ENCODE measurements around the gene SDK1. TPM values are rescaled to one million over a fixed set of nuclear protein-coding genes. Genes with fewer than 3 reads are reported as not detected.

Gene SDK1
- total RNA-seq, 1 donor from 2014 or later: 0.53 TPM

DNA sequence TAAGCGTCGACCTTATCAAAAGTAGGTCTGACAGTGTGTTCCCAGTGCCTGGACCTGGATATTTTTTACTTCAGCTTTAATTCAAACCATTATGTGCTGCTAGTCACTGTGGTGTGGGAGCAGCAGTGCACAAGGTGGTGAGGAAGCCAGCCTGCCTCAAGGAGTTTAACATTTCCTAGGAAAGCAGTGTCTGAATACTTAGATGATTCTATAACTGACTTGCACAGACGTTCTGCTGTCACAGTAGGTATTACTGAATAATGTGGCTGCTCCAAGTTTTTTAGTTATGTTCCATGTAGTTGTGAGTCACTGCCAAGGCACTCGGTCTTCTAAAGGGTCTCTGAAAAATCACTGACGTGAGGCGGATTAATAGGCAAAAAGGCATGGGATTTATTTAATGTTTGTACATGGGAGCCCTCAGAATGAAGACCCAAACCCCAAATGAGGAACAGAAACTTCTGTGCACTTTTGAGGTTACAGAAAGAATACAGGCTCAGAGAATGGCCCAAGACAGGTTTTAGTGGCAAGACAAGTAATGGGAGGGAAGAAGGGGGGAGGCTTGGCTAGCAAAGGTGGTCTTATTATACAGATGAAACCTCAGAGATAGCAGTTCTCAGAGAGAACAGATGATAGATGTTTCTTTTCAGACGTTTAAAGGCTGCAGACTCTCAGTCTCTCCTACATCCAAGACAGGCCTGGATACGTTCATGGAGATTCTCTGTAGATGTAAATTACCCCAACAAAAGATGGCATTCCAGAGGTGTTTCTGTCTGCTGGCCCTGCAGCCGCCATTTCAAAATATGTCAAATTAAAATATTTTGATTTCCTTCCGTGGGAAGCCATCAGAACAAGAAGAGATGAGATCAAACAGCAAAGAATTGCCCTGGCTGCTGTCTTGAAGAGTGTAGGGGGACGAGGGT, 209.3 kb downstream of the SDK1 start:
- ATAC-seq: no peak

DNA sequence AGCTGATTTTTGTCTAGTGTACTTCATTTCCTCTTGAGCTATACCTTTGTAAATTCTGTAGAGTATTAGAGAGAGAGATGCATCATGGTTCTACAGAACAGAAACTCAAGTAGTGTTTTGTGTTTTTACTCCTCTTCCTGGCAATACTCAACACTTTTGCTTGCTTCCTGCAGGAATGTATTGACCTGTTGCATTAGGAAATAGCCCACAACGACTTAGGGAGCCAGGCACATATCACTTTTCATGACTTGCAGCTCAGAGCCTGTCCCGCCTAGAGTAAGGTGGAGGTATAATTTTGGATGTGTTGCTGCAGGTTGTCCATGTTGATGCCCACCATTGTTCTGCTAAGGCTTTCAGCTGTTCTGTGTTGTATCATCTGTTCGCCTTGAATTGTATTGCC, 216.3 kb downstream of the SDK1 start:
- ATAC-seq: no peak
- no peak for DNase-seq (ENCODE audit: low spot score)

More for the DNA sequence above, 209.3 kb downstream of the SDK1 start:
- no peak for DNase-seq (ENCODE audit: low spot score)

DNA sequence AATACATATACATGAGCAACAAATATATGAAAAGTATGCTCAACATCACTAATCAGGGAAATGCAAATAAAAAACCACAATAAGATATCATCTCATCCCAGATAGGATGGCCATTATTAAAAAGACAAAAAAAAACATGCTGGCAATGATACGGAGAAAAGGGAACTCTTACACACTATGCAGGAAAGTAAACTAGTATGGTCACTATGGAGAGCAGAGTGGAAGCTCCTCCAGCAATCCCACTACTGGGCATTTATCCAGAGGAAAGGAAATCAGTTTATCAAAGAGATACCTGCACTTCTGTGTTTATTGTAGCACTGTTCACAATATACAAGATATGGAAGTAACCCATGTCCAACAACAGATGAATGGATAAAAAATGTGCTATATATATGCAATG, 217.5 kb downstream of the SDK1 start:
- no peak for DNase-seq (ENCODE audit: low spot score)
- no peak for ATAC-seq

DNA sequence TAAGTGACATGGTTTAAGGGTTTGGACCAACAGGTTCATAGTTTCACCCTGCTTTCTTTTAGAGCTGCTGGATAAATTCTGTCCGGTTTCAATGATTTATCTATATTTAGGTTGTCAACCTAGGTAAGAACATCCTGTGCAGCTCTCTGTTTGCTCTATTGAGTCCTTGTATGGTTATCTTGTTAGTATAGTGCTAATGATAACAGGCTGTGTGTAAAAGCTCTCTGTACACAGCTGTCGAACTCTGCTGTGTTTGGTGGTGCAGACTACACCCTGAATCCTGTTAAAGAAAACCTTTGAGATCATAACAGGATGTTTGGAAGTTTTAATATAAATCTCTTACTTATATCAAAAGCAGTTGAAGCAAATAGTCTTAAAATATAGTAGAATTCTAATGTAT, 219.2 kb downstream of the SDK1 start:
- ATAC-seq (peak; percentile 66), DNase-seq (ENCODE audit: low spot score) (no peak)

DNA sequence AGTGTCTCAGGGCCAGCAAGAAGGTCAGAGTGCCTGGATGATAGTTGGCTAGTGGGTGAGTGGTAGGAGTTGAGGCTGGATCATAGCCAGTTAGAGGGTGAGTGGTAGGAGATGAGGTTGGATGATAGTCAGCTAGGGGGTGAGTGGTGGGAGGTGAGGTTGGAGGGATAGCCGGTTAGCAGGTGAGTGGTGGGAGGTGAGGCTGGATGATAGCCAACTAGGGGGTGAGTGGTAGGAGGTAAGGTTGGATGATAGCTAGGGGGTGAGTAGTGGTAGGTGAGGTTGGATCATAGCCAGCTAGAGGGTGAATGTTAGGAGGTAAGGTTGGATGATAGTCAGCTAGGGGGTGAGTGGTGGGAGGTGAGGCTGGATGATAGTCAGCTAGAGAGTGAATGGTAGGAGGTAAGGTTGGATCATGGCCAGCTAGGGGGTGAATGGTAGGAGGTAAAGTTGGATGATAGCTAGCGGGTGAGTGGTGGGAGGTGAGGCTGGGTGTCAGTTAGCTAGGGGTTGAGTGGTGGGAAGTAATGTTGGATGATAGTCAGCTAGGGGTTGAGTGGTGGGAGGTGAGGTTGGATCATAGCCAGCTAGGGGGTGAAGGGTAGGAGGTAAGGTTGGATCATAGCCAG, 226.6 kb downstream of the SDK1 start:
- ATAC-seq (no peak), DNase-seq (ENCODE audit: low spot score) (no peak)

DNA sequence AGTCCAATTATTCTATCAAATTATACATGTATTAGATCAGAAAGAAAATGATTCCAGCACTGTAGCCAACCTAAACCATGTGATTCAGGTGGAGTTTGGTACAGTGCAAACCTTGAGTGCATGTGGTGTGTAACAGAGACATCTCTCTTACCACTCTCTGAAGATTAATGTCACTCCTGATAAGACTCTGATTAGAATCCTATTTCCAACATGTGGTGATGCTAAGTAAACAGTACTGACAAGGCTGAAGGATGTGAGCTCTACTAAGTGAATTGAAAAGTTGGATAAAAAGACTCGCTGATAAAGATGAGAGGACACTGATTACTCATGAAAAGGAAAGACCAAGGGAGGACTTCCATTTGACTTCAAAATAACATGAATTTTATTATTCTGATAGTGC, 232.0 kb downstream of the SDK1 start:
- DNase-seq (ENCODE audit: low spot score) (no peak), ATAC-seq (no peak)

DNA sequence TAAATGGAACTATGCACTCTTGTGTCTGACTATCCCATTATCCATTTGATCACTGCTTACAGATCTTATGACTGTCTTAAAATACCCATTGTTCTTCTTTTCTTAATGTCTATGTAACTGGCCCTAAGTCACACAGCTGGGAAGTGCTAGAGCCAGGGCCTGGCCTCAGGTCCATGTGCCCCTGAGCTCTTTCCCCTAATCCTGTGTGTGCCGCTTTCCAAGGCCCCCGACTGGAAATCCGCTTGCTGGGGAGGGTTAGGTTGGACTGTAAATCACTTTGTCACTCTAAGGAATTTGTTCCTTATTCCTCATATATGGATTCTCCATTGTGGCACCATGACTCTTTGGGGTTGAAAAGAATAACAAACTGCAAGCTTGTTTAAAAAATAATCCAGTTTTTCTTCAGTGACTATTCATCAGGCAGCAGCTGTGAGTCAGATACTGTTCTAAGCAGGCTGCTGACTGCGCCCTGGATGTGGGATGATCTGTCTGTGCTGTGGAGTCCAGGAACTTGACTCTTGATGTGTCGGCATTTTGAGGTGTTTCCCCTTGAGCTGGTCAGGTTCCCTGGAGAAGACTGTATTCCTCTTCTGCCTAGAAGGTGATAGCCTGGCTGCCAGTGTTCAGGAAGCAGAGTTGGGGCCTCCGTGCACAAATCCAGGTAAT, 236.3 kb downstream of the SDK1 start:
- no peak for DNase-seq (ENCODE audit: low spot score)

DNA sequence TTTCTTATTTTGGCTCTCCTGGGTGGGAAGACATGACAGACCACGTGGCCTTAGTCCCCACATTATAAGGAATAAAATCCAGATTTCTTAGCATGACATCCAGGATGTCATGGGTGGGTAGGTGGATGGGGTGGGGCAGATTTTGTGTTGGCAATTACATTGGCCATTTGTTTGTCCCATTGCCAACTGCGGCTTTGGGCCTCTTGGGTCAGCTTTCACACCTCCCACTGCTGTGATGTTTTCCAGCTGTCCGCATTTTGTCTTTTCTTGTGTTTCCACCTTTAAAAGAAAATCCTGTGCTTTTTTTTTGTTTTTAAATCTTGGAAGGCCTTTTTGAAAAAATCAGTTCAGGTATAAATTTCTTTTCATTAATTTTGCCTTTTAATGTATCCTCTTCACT, 237.0 kb downstream of the SDK1 start:
- no peak for ATAC-seq
- DNase-seq (ENCODE audit: low spot score): no peak

More for the DNA sequence above, 236.3 kb downstream of the SDK1 start:
- no peak for ATAC-seq

DNA sequence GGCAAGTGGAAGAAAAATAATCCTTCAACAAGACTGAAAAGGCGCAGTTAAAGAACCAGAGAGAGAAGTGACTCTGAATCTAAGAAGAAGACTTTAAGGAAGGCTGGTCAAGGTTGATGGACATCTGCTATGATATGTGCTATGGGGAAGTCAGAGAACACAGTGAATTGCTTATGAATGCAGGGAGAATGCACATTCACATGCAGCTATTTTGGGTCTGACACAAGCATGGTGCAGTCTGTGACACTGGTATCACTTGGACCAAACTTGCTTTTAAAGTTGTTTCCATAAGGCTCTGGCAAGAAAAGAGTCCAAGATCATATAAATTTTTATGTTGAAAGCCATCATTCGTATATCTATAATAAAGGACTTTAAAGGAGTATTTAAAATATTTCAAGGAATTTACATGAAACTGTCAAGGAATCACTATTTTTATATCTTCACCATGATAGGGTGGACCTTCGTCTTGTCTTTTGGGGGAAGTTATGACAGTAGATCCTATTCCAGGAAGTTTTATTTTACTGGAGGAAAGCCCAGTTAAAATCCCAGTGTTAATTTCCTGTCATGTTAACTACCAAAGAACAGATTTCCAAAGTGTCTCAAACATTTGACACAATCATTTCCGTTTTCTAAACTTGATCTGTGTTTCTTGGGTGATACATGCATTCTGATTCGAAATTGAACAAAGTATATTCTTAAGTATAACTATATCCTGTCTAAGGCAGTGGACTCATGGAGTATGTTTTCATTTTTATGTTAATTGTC, 239.6 kb downstream of the SDK1 start:
- ATAC-seq (no peak), DNase-seq (ENCODE audit: low spot score) (no peak)

DNA sequence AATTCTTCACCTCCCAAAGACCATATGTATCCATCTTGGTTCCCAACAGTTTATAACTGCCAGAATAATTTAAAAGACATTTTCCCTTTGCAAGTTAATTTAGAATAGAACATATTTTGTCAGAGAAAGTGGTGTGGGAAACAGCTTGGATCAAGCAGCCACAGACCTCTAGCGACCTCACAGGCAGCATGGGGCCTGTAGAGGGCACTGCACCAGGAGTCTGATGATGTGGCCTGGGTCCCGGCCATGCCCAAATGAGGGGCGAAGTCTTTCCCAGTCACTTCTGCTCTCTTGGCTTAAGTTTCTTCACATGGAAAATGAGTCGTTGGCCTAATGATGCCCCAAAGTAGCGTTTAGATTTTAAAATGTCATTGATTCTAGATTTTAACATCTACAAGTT, 243.2 kb downstream of the SDK1 start:
- no peak for ATAC-seq

DNA sequence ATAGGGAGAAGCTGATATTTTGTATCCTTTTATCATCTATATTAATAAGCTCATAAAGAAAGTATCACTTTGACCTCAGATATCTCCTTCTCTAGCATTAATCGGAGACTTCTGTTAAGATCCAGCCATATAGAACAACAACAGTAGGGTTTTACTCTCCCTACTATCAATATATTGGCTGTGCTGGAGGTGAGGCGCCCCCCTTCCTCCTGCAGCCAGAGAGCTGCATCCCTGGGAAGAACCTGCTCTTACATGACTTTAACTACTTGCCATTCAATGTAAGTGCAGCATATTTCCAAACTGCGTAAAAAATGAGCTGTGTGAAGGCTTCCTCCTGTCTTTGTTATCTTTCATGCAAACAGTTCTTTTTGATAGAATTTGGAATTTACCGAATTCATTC, 247.8 kb downstream of the SDK1 start:
- ATAC-seq: no peak
- DNase-seq (ENCODE audit: low spot score): no peak

More for the DNA sequence above, 243.2 kb downstream of the SDK1 start:
- no peak for DNase-seq (ENCODE audit: low spot score)

DNA sequence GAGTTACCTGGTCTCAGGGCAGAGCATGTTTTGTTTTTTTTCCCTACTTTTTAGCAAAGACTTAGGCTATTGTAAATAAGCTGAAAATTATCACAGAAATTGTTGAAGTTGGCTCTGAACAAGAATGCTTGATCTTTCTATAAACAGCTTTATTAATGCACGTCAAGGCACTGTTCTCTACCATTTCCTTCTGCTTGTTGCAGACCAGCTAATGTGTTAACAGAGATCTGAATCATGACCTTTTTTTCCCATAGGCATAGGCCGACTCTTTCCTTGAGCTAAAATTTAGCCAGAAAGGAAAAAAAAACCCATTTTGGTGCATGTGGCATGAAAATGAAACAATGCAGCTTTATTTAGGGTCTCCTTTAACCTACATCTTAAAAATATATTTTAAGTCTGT, 248.5 kb downstream of the SDK1 start:
- no peak for DNase-seq (ENCODE audit: low spot score)
- ATAC-seq: no peak

DNA sequence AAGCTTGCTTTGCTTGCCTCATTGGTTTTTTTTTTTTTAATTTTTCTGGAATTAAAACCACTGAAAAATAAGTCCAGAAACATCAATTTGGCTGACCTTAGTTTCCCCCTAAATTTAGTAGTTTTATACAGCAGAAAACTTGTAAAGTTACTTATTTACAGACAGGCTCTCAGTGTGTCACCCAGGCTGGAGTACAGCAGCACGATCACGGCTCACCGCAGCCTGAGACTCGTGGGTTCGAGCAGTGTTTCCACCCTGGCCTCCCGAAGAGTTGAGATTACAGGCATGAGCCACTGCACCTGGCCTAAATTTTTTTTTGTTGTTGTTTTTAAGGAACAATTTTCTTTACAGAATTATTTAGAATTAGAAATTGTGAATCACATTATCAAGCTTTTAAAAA, 250.5 kb downstream of the SDK1 start:
- ATAC-seq: no peak

DNA sequence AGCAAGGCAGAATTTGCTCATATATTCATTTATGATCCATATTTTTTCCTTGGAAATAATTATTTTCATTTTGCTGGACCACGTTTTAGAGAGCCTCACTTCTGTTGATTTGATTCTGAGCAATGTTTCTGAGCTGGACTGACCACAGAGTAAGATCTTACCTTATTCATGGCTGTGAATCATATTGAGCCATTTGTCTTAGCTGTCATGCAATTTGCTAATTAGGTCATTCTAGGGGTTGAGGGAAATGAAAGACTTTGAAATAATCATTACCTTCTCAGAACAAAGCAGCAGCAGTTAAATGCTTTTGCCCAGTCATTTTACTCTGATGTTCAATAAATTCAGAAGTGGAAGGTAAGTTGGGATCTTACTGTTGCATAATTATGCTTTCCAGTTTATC, 251.4 kb downstream of the SDK1 start:
- DNase-seq (ENCODE audit: low spot score) (no peak), ATAC-seq (no peak)

More for the DNA sequence above, 250.5 kb downstream of the SDK1 start:
- no peak for DNase-seq (ENCODE audit: low spot score)

DNA sequence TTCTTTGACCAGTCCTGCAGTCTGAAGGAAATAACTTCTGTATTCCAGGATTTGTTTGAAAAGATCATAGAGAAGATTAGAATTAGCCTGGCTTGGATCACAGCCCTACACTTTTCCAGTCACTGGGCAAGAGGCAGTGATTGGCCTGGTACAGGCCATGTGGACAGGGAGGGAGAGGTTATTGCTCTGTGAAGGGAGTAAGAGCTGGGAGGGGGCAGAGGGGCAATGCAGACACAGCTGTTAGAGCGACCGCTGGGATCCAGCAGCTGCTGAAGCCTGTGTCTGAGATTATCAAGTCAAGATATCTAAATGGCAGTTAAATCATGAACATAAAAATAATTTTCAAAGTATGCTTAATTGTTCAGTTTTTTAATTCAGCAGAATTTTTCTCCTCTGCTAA, 257.3 kb downstream of the SDK1 start:
- no peak for DNase-seq (ENCODE audit: low spot score)

DNA sequence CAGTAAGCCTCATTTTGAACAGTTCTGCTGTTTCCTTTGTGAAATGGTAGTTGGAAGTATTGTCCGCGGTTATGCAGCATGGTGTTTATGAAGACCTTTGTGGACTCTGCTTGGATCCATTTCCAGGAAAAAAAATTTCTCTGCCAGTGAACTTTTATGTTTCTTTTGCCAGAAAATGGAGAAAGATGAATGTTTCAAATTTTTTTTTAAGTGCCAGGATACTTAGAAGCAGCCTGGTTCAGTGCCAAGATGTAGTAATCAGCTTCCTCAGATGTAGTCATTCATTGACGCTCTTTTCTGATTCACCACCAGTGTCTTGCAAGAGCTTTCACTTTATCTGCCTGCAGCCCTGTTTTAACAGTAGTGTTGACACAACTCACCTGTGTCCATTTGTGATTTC, 258.2 kb downstream of the SDK1 start:
- no peak for DNase-seq (ENCODE audit: low spot score)
- no peak for ATAC-seq

More for the DNA sequence above, 257.3 kb downstream of the SDK1 start:
- ATAC-seq: no peak

DNA sequence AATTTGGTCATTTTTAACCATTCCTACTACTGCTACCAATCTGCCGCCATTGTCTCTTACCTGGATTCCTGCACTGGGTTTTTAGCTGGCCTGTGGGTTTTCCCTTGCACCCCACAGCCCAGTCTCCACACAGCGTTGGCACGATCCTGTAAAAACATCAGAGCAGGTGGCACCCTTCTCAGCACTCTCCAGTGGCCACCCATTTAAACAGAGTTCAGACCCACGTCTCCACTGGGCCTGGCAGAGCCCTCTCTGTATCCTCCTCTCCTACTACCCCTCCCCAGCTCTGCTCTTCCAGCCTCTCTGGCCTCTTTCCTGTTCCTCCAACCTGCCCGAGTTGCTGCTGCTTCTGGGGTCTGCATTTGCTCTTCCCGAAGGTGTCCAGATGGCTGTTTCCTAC, 259.4 kb downstream of the SDK1 start:
- no peak for ATAC-seq
- DNase-seq (ENCODE audit: low spot score): no peak

DNA sequence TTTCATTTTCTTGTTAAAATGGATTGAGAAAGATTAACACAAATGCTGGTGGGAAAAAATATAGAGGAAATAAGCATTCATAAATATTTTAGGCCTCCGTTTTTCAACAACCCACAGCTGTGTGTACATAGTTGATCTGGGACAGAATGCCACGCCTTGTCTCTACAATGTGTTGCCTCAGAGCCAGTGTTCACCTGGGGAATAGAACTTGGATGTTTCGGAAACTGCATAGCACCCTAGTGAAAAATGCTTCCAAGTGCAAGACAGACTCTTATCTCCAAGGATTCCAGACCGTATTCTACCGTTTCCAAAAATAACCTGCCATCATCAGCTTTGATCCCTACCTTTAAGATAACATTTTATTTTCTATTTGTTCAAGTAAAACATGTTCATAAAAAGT, 260.9 kb downstream of the SDK1 start:
- no peak for DNase-seq (ENCODE audit: low spot score)

DNA sequence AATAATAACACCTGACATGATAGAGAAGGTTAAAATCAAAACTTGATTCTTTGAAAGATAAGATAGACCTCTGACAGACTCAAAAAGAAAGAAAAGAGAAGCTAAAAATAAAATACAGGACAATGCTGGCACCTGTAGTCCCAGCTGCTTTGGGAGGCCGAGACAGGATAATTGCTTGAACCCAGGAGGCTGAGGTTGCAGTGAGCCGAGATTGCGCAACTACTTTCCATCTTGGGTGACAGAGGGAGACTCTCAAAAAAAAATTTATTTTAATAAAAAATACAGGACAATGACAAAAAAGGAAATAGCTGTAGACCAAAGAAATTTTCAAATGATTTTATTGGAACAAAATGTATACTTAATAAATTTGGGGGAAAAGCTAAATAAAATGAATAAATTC, 263.2 kb downstream of the SDK1 start:
- no peak for DNase-seq (ENCODE audit: low spot score)
- ATAC-seq: no peak

More for the DNA sequence above, 260.9 kb downstream of the SDK1 start:
- ATAC-seq: no peak

DNA sequence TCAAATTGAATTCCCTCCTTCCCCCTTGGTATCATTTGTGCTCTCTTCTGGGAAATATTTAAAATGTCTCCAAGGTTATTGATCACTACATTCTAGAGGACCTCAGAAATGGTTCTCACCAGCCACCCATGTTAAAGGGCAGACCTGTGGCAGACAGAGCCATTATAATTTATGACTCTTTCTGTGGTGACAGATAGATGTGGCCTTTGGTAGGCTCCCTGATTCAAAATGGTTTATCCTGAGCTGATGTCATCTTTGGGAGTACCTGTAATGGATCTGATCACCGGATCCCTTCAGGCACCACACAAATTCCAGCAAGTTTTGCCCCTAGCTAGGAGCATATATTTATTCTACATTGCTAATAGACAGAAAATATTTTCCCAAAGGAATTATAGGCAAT, 267.5 kb downstream of the SDK1 start:
- no peak for DNase-seq (ENCODE audit: low spot score)
- no peak for ATAC-seq

DNA sequence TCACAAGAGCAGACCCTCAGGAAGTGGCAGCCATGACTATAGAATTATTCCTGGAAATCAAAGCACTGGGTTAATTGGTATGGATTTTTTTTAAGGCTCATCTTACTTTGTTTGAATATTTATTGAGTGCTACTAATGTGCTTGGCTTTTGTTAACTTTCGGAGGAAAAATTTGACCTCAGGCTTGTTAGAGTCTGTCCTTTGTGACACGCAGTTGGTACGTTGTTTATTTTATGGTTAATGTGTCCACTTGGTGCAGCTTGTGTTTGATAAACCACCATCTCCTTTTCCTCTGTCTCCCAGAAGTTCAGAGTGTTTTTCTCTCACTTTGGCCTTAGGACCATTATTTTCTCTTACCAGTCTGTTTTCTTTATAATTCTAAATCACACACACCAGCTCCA, 268.6 kb downstream of the SDK1 start:
- DNase-seq (ENCODE audit: low spot score) (no peak), ATAC-seq (no peak)
